HG03575 (cell line): ENCODE measurements around the gene PIGL.
"Not testable (repeated sequence)": the region's sequence is repeated elsewhere in the genome, so short reads cannot be mapped to it uniquely, and the experiment has no call there.

Experiments used
- ATAC-seq: cut with Tn5 transposase; IDR thresholded peaks from one replicate; pipeline ENCODE4 v1.9.1; 2021; ENCODE audit not compliant: unreplicated experiment, insufficient number of reproducible peaks, low FRiP score; ENCODE audit errors: extremely low read depth

The PIGL gene

GRCh38 chr17:16217002-16217635 is at the start of gene PIGL:
Gene PIGL, plus strand, starts transcription at chr17:16217210. Its CDS starts 17 bp downstream, at chr17:16217227.
- ATAC-seq, result no peak

GRCh38 chr17:16171613-16172012 is 45.4 kb upstream of the PIGL start:
- ATAC-seq, result no peak

GRCh38 chr17:16178836-16179235 is 38.2 kb upstream of the PIGL start:
- no peak for ATAC-seq

- ATAC-seq, result no peak
Measured at GRCh38 chr17:16181581-16181980, 35.4 kb upstream of the PIGL start.

GRCh38 chr17:16187642-16188041 is 29.4 kb upstream of the PIGL start:
- no peak for ATAC-seq

- ATAC-seq, result no peak
Measured at GRCh38 chr17:16189791-16190348, 27.1 kb upstream of the PIGL start.

- ATAC-seq, result no peak
Measured at GRCh38 chr17:16190703-16191360, 26.2 kb upstream of the PIGL start.

- ATAC-seq, result no peak
Measured at GRCh38 chr17:16191604-16192003, 25.4 kb upstream of the PIGL start.

GRCh38 chr17:16194307-16194835 is 22.6 kb upstream of the PIGL start:
- ATAC-seq, result not testable (repeated sequence)

- no peak for ATAC-seq
Measured at GRCh38 chr17:16197276-16197675, 19.7 kb upstream of the PIGL start.

- no peak for ATAC-seq
Measured at GRCh38 chr17:16199093-16199492, 17.9 kb upstream of the PIGL start.

GRCh38 chr17:16201693-16202131 is 15.3 kb upstream of the PIGL start:
- ATAC-seq, result not testable (repeated sequence)

GRCh38 chr17:16202554-16203500 is 14.2 kb upstream of the PIGL start:
- ATAC-seq, result not testable (repeated sequence)

GRCh38 chr17:16204763-16205162 is 12.2 kb upstream of the PIGL start:
- not testable (repeated sequence) for ATAC-seq

GRCh38 chr17:16211590-16211989 is 5.4 kb upstream of the PIGL start:
- ATAC-seq, result no peak

GRCh38 chr17:16212793-16213192 is 4.2 kb upstream of the PIGL start:
- no peak for ATAC-seq

- no peak for ATAC-seq
Measured at GRCh38 chr17:16214190-16215001, 2.6 kb upstream of the PIGL start.

- no peak for ATAC-seq
Measured at GRCh38 chr17:16215002-16215272, 2.1 kb upstream of the PIGL start.
